Endothelial cell of umbilical vein (primary cell): ENCODE data around the gene WDR37. TPM values are rescaled to one million over a fixed set of nuclear protein-coding genes. Genes with fewer than 3 reads are reported as not detected.

Experiments
- BruUV-seq: library from RNA; stranded (reverse); fragments of 400-500 nt; replicated peaks from 2 replicates; lab custom pipeline; 2021; lab: Mats Ljungman, UMichigan
- CTCF ChIA-PET: fragments of 300-600, 350-600 bp; sonication (Branson Sonifier 250); formaldehyde crosslinking; loops from one replicate; lab custom pipeline; 2021; ENCODE audit warnings: antibody characterized with exemption, inconsistent platforms; lab: Charles Lee
- POLR2A ChIA-PET: fragments of 300-600, 350-600 bp; sonication (Branson Sonifier 250); formaldehyde crosslinking; loops from one replicate; lab custom pipeline; 2021; ENCODE audit warnings: antibody characterized with exemption, inconsistent platforms; lab: Charles Lee
- DNase-seq: peaks from one replicate; pipeline ENCODE4 v3.0.0-alpha.2; 2011; ENCODE audit warnings: low read depth, low spot score
- FAIRE-seq: peaks from 2 replicates; lab custom pipeline; 2011; peaks lifted over from hg19 to GRCh38; lab: Jason Lieb, UNC
- H2AFZ ChIP-seq: 2 replicates; pipeline ENCODE4 v1.6.0; 2012; ENCODE audit warnings: low read depth, low read length, control low read depth, inconsistent platforms
- H3K27ac ChIP-seq: 2 replicates; pipeline ENCODE4 v1.5.1; 2011; ENCODE audit warnings: low read depth, mild to moderate bottlenecking, control low read depth, low read length, moderate library complexity; ENCODE audit not compliant: insufficient read depth
- H3K27me3 ChIP-seq, 2 experiments: 2 replicates each; pipeline versions ENCODE4 v1.6.0 to v1.6.1; 2011; ENCODE audit warnings: low read length in 2 of 2, mixed read lengths in 1 of 2; ENCODE audit not compliant: control insufficient read depth in 2 of 2, insufficient read depth in 2 of 2
- H3K36me3 ChIP-seq, 2 experiments: 2 replicates in 1 of 2; 3 replicates in 1 of 2; pipeline ENCODE4 v1.5.1; 2011; ENCODE audit warnings: low read length in 2 of 2, mild to moderate bottlenecking in 1 of 2, moderate library complexity in 1 of 2; ENCODE audit not compliant: control insufficient read depth in 2 of 2, insufficient read depth in 2 of 2; ENCODE audit errors: extremely low read depth in 1 of 2
- H3K4me1 ChIP-seq: 3 replicates; pipeline ENCODE4 v1.5.1; 2011; ENCODE audit warnings: mild to moderate bottlenecking, low read length; ENCODE audit not compliant: control insufficient read depth, insufficient read depth; ENCODE audit errors: extremely low read depth
- H3K4me2 ChIP-seq: 2 replicates; pipeline ENCODE4 v1.6.1; 2011; ENCODE audit warnings: low read length, control low read depth, mixed read lengths; ENCODE audit not compliant: insufficient read depth
- H3K4me3 ChIP-seq, 3 experiments: fragments of 200-600 bp in 1 of 3; sonication (generic), shearing (Covaris generic) in 1 of 3; replicated peaks in 1 of 3; 2 replicates each; pipeline ENCODE4 v1.5.1; 2011 to 2016; ENCODE audit warnings: control low read depth in 3 of 3, low read length in 3 of 3, mild to moderate bottlenecking in 2 of 3, inconsistent platforms in 1 of 3, low read depth in 1 of 3, moderate library complexity in 1 of 3; ENCODE audit not compliant: insufficient read depth in 1 of 3
- H3K79me2 ChIP-seq: 2 replicates; pipeline ENCODE4 v1.6.0; 2012; ENCODE audit warnings: low read length, inconsistent platforms; ENCODE audit not compliant: control insufficient read depth, insufficient read depth
- H3K9ac ChIP-seq: replicated peaks from 2 replicates; pipeline ENCODE3; 2011; ENCODE audit warnings: low read length, control low read depth; ENCODE audit not compliant: insufficient read depth; ENCODE audit errors: extremely low read depth
- H3K9me1 ChIP-seq: replicated peaks from 3 replicates; pipeline ENCODE4 v1.6.0; 2011; ENCODE audit warnings: mild to moderate bottlenecking, low read length; ENCODE audit not compliant: control insufficient read depth, insufficient read depth; ENCODE audit errors: extremely low read depth
- H3K9me3 ChIP-seq: replicated peaks from 2 replicates; pipeline ENCODE4 v1.5.1; 2012; ENCODE audit warnings: low read length, inconsistent platforms; ENCODE audit not compliant: control insufficient read depth, insufficient read depth
- H4K20me1 ChIP-seq: replicated peaks from 2 replicates; pipeline ENCODE3; 2011; ENCODE audit warnings: mild to moderate bottlenecking, low read length; ENCODE audit not compliant: control insufficient read depth, insufficient read depth; ENCODE audit errors: extremely low read depth
- EZH2 ChIP-seq: IDR thresholded peaks from 2 replicates; pipeline ENCODE4 v1.6.1; 2012; ENCODE audit warnings: borderline replicate concordance, low read depth, mild to moderate bottlenecking, moderate library complexity, low read length, inconsistent platforms; ENCODE audit not compliant: severe bottlenecking
- FOS ChIP-seq: IDR thresholded peaks from 2 replicates; pipeline ENCODE4 v1.6.1; 2011; ENCODE audit warnings: mild to moderate bottlenecking, low read length, moderate library complexity, borderline replicate concordance; ENCODE audit not compliant: insufficient read depth
- GATA2 ChIP-seq: IDR thresholded peaks from 2 replicates; pipeline ENCODE4 v1.7.0; 2011; ENCODE audit warnings: low read depth, mild to moderate bottlenecking, moderate library complexity, mixed read lengths, low read length; ENCODE audit not compliant: insufficient read length, insufficient read depth
- JUN ChIP-seq: IDR thresholded peaks from 2 replicates; pipeline ENCODE4 v1.6.1; 2011; ENCODE audit warnings: borderline replicate concordance, low read depth; ENCODE audit not compliant: insufficient read length, insufficient read depth
- MYC ChIP-seq: IDR thresholded peaks from one replicate; pipeline ENCODE4 v1.6.1; 2011; ENCODE audit warnings: mild to moderate bottlenecking, low read depth, low read length
- POLR2A ChIP-seq: IDR thresholded peaks from 2 replicates; pipeline ENCODE4 v1.6.1; 2012; ENCODE audit warnings: low read depth, mild to moderate bottlenecking, control low read depth, low read length
- POLR2AphosphoS5 ChIP-seq: IDR thresholded peaks from 2 replicates; pipeline ENCODE4 v1.6.1; 2012; ENCODE audit warnings: low read depth, mild to moderate bottlenecking, control low read depth, low read length, moderate library complexity; ENCODE audit not compliant: insufficient read depth
- dilution Hi-C: fragments of 300-500 bp; cut with MboI; formaldehyde crosslinking; loops from one replicate; pipeline ENCODE4 v1.15.0; 2019; ENCODE audit warnings: low sequenced_read_pairs; ENCODE audit not compliant: extremely low pct_ligation_motif_present
- intact Hi-C: fragments of 100-400 bp; cut with micrococcal nuclease; formaldehyde crosslinking; loops from one replicate; pipeline ENCODE4 v1.10.0; 2022
- polyA plus RNA-seq, 4 experiments: library from polyadenylated mRNA; depleted of rRNA in 3 of 4; stranded (reverse) in 3 of 4; unstranded in 1 of 4; fragments of >200 nt; gene quantifications; 2 replicates each; pipeline versions ENCODE4 v1.2.1 to v1.2.3, GENCODE V29; 2011 to 2012; ENCODE audit warnings: missing spikeins in 1 of 4
- total RNA-seq: library from RNA; stranded (reverse); gene quantifications from 2 replicates; pipeline ENCODE4 v1.2.3, GENCODE V29; 2021
- TF ChIP-seq, protein P1 (sequence below), 2 donors: IDR thresholded peaks; 1 replicate in 1 of 2; 2 replicates in 1 of 2; pipeline ENCODE4 v1.5.1; 2011; ENCODE audit warnings: low read length in 2 of 2, mild to moderate bottlenecking in 2 of 2, moderate library complexity in 2 of 2, control low read depth in 1 of 2, inconsistent platforms in 1 of 2, low read depth in 1 of 2; ENCODE audit not compliant: insufficient read depth in 1 of 2; ENCODE audit errors: extremely low read depth in 1 of 2
- TF ChIP-seq, protein P2 (sequence below): IDR thresholded peaks from 2 replicates; pipeline ENCODE4 v1.6.1; 2011; ENCODE audit not compliant: insufficient read depth, insufficient read length

Gene WDR37
- total and polyA plus RNA-seq, 2 donors (not counting 3 experiments of a cell fraction or from before 2014, with no cell fraction given), result 21.7 to 25.5 TPM

DNA sequence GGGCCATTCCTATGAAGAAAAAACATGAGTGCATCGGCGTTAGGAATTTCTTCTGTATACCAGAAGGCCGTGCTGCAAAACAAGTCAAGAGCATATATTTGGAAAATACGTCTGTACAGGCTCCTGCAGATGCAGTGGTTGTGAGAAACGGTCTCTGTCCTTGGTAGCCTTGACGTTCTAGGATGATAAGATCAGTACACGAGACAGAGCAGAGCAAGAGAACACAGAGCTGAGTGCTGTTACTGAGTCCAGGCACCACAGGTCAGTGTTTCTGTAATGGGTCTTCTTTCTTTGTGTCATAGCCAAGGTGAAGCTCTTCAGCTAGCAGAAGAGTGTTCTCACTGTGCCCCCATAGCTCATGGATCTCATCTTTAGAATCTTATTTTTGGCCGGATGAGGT lies 62.8 kb downstream of the WDR37 start:
- TF ChIP-seq POLR2AphosphoS5 (no peak), JUN (no peak), EZH2 (no peak), FOS (no peak), MYC (no peak), POLR2A (no peak), GATA2 (no peak)
- TF ChIP-seq, protein P1, sequence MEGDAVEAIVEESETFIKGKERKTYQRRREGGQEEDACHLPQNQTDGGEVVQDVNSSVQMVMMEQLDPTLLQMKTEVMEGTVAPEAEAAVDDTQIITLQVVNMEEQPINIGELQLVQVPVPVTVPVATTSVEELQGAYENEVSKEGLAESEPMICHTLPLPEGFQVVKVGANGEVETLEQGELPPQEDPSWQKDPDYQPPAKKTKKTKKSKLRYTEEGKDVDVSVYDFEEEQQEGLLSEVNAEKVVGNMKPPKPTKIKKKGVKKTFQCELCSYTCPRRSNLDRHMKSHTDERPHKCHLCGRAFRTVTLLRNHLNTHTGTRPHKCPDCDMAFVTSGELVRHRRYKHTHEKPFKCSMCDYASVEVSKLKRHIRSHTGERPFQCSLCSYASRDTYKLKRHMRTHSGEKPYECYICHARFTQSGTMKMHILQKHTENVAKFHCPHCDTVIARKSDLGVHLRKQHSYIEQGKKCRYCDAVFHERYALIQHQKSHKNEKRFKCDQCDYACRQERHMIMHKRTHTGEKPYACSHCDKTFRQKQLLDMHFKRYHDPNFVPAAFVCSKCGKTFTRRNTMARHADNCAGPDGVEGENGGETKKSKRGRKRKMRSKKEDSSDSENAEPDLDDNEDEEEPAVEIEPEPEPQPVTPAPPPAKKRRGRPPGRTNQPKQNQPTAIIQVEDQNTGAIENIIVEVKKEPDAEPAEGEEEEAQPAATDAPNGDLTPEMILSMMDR (IDR thresholded peaks at IDR 0.05; ENCODE audit: extremely low read depth in 1 of 2, insufficient read depth in 1 of 2, low read depth in 1 of 2, low read length in 2 of 2), result no peak
- TF ChIP-seq, protein P2, sequence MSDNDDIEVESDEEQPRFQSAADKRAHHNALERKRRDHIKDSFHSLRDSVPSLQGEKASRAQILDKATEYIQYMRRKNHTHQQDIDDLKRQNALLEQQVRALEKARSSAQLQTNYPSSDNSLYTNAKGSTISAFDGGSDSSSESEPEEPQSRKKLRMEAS, result no peak
- H3K27ac ChIP-seq, result no peak overlapping the region
- BruUV-seq, result no TSS peak
- H3K27me3 ChIP-seq, result no peaks in the 10 kb centered on the region
- no peak for FAIRE-seq
- dilution Hi-C loops (no loop called here), intact Hi-C loops (no loop called here)
- no peaks in the 10 kb centered on the region for H3K79me2 ChIP-seq
- no peak overlapping the region for H2AFZ ChIP-seq
- no peaks in the 10 kb centered on the region for H3K4me1 ChIP-seq
- no peaks in the 10 kb centered on the region for H4K20me1 ChIP-seq
- POLR2A ChIA-PET, result no interaction called here
- H3K36me3 ChIP-seq, result peaks cover 2 to 36% of the 10 kb centered on the region in 2 experiments
- H3K9ac ChIP-seq, result no peak overlapping the region
- H3K4me3 ChIP-seq, result no peak overlapping the region
- DNase-seq, result no peak
- no peaks in the 10 kb centered on the region for H3K9me3 ChIP-seq
- no peaks in the 10 kb centered on the region for H3K9me1 ChIP-seq
- CTCF ChIA-PET, result interaction anchor here (0.8 to 1.4 kb wide), 2 partner anchors 9 to 1924 kb away, joined by 3 to 4 read pairs; no protein-coding TSS in a partner anchor
- no peak overlapping the region for H3K4me2 ChIP-seq
